GM23338 (cell line): ENCODE data around the gene PNPLA2. TPM values are rescaled to one million over a fixed set of nuclear protein-coding genes. Genes with fewer than 3 reads are reported as not detected.

Source experiments
- ATAC-seq: fragments of 200-7000 bp; cut with Tn5 transposase; 3 replicates; pipeline ENCODE4 v1.9.1; 2020
- DNase-seq: peaks from one replicate; pipeline ENCODE4 v3.0.0-alpha.2; 2015; ENCODE audit warnings: low spot score
- H2AFZ ChIP-seq: fragments of 200-600 bp; sonication (generic); 2 replicates; pipeline ENCODE4 v1.8.0; 2016; ENCODE audit warnings: antibody characterized with exemption, mild to moderate bottlenecking, moderate library complexity
- H3F3A ChIP-seq: fragments of 200-600 bp; sonication (generic); replicated peaks from 2 replicates; pipeline ENCODE4 v1.8.0; 2017; ENCODE audit warnings: antibody characterized with exemption, mixed run types, low read depth
- H3K27ac ChIP-seq: fragments of 200-600 bp; sonication (generic); 2 replicates; pipeline ENCODE4 v1.6.1; 2016; ENCODE audit warnings: low read depth
- H3K27me3 ChIP-seq: fragments of 200-600 bp; sonication (generic); 2 replicates; pipeline ENCODE4 v1.8.0; 2016; ENCODE audit warnings: mild to moderate bottlenecking, mixed run types, moderate library complexity; ENCODE audit not compliant: insufficient read depth
- H3K36me3 ChIP-seq: fragments of 200-600 bp; sonication (generic); 2 replicates; pipeline ENCODE4 v1.8.0; 2016; ENCODE audit warnings: mild to moderate bottlenecking; ENCODE audit not compliant: insufficient read depth
- H3K4me1 ChIP-seq: fragments of 200-600 bp; sonication (generic); 2 replicates; pipeline ENCODE4 v1.8.0; 2016; ENCODE audit warnings: mild to moderate bottlenecking, moderate library complexity; ENCODE audit not compliant: insufficient read depth
- H3K4me2 ChIP-seq: fragments of 200-600 bp; sonication (generic); 2 replicates; pipeline ENCODE4 v1.7.1; 2017; ENCODE audit warnings: mixed run types
- H3K4me3 ChIP-seq: fragments of 200-600 bp; sonication (generic); 2 replicates; pipeline ENCODE4 v1.6.1; 2016; ENCODE audit warnings: mixed run types
- H3K79me2 ChIP-seq: fragments of 200-600 bp; sonication (generic); replicated peaks from 2 replicates; pipeline ENCODE4 v1.8.0; 2017; ENCODE audit warnings: mild to moderate bottlenecking; ENCODE audit not compliant: insufficient read depth
- H3K9me2 ChIP-seq: fragments of 200-600 bp; sonication (generic); 2 replicates; pipeline ENCODE4 v1.8.0; 2017; ENCODE audit not compliant: insufficient read depth
- H4K20me1 ChIP-seq: fragments of 200-600 bp; sonication (generic); replicated peaks from 2 replicates; pipeline ENCODE4 v1.8.0; 2017; ENCODE audit warnings: mild to moderate bottlenecking; ENCODE audit not compliant: insufficient read depth
- H3K27ac Mint-ChIP-seq: 2 replicates; pipeline ENCODE4 v1.8.0; 2020; ENCODE audit warnings: inconsistent platforms, mild to moderate bottlenecking, moderate library complexity, mixed read lengths
- H3K27me3 Mint-ChIP-seq: 3 replicates; pipeline ENCODE4 v1.8.0; 2022; ENCODE audit warnings: low read depth, mild to moderate bottlenecking, moderate library complexity, mixed read lengths, inconsistent platforms; ENCODE audit not compliant: insufficient read depth, poor library complexity
- H3K36me3 Mint-ChIP-seq: 3 replicates; pipeline ENCODE4 v1.8.0; 2021; ENCODE audit warnings: low read depth, mild to moderate bottlenecking, inconsistent platforms, moderate library complexity, mixed read lengths
- H3K4me1 Mint-ChIP-seq: 3 replicates; pipeline ENCODE4 v1.8.0; 2020; ENCODE audit warnings: mild to moderate bottlenecking, inconsistent platforms, mixed read lengths
- H3K4me3 Mint-ChIP-seq: 3 replicates; pipeline ENCODE4 v1.8.0; 2021; ENCODE audit warnings: moderate library complexity, mild to moderate bottlenecking, inconsistent platforms, mixed read lengths
- H3K9me3 Mint-ChIP-seq: 3 replicates; pipeline ENCODE4 v1.8.0; 2020; ENCODE audit warnings: moderate library complexity, mild to moderate bottlenecking, inconsistent platforms, mixed read lengths
- CREB1 ChIP-seq: fragments of 250-450 bp; sonication (Bioruptor Pico); IDR thresholded peaks from 2 replicates; pipeline ENCODE4 v1.5.0; 2020; ENCODE audit warnings: low read depth, mild to moderate bottlenecking, moderate library complexity
- JUNB ChIP-seq: IDR thresholded peaks from one replicate; pipeline ENCODE4 v1.6.1; 2016; ENCODE audit warnings: antibody characterized with exemption; ENCODE audit not compliant: unreplicated experiment
- POLR2AphosphoS5 ChIP-seq: IDR thresholded peaks from 2 replicates; pipeline ENCODE4 v1.6.1; 2016; ENCODE audit warnings: antibody characterized with exemption, low read depth
- REST ChIP-seq: IDR thresholded peaks from one replicate; pipeline ENCODE4 v1.6.1; 2018; ENCODE audit warnings: antibody characterized with exemption; ENCODE audit not compliant: unreplicated experiment
- ZNF462 ChIP-seq: fragments of 250-450 bp; sonication (Bioruptor Pico); IDR thresholded peaks from 2 replicates; pipeline ENCODE4 v1.5.0; 2020; ENCODE audit warnings: mild to moderate bottlenecking, moderate library complexity
- polyA plus RNA-seq: library from polyadenylated mRNA; unstranded; fragments of >200 nt; fragmentation: Nextera tagmentation; extraction: Ambion mirVana; gene quantifications from 2 replicates; pipeline ENCODE4 v1.2.1, GENCODE V29; 2016
- total RNA-seq: library from RNA; depleted of rRNA; stranded (reverse); fragments of >200 nt; shearing (Covaris generic); gene quantifications from 2 replicates; pipeline ENCODE4 v1.2.3, GENCODE V29; 2014
- TF ChIP-seq, protein P1 (sequence below), 2 experiments: fragments of 200-600 bp in 1 of 2; sonication (generic) in 1 of 2; conservative IDR thresholded peaks; 2 replicates each; pipeline versions ENCODE4 v1.5.1 to v1.6.1; 2016 to 2017; ENCODE audit warnings: antibody characterized with exemption in 2 of 2, low read depth in 2 of 2, mild to moderate bottlenecking in 2 of 2, moderate library complexity in 1 of 2

Gene PNPLA2
- total and polyA plus RNA-seq, 2 experiments from 2014 or later = 31.1 to 45.6 TPM

DNA sequence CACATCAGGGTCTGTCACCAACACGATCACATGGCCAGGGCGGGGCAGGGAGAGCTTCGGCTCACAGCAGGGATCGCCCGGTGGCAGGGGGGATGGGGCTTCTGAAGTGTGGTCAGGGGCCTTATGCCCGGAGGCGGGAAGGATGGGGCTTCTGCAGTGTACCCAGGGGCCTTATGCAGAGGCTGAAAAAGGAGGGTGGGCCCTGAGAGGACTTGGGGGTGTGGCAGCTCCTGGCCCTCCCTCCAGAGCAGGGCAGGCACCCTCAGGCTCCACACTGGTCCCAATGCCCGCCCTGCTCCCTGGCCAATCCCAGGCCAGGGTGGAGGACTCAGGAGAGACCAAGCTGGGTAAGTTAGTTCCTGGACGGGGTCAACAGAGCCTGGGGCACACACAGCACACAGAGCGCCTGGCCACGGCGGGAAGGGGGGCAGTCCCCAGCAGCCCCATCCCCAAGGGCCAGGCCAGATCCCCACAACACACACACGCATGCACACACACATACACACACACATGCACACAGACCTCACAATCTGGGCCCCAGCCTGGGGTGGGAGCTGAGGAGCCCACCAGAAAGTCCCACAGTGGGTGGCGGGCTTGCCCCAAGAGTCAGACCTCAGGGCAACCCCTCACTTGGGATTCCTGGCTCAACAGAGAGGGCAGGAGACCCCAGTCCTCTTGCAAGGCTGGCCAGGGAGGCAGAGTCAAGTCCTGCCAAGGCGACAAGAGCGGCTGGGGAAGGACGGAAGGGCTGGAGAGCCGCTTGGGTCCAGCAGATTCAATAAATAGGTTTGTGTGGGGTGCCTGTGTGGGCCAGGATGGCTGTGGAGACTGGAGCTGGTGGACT lies 27.8 kb upstream of the PNPLA2 start:
- Histone ChIP-seq H4K20me1 (peaks cover 3% of the 10 kb centered on the region; the same call in 1 of the 2 replicates), H3K9me2 (no peaks in the 10 kb centered on the region), H2AFZ (no peak overlapping the region), H3K27me3 (no peaks in the 10 kb centered on the region), H3K27ac (0 out of 2 replicates have a peak overlapping the region, but pooled peaks have one; percentile 26), H3K79me2 (no peaks in the 10 kb centered on the region), H3K36me3 (no peaks in the 10 kb centered on the region), H3F3A (peaks cover 13% of the 10 kb centered on the region), H3K4me2 (peak overlapping the region; percentile 83), H3K4me1 (peaks cover 15% of the 10 kb centered on the region; the same call in 1 of the 2 replicates), H3K4me3 (peak overlapping the region; percentile 51)
- Mint-ChIP-seq H3K9me3 (no peaks in the 10 kb centered on the region), H3K27me3 (peaks cover 14% of the 10 kb centered on the region), H3K27ac (no peak overlapping the region), H3K4me3 (peak overlapping the region; percentile 27; the same call in 2 of the 3 replicates), H3K36me3 (peaks cover 6% of the 10 kb centered on the region; the same call in 1 of the 3 replicates), H3K4me1 (peaks cover 24% of the 10 kb centered on the region)
- DNase-seq = peak; percentile 86
- TF ChIP-seq CREB1 (CRISPR knock-in tag) (no peak), POLR2AphosphoS5 (peak; percentile 48)
- ATAC-seq = peak; percentile 82

DNA sequence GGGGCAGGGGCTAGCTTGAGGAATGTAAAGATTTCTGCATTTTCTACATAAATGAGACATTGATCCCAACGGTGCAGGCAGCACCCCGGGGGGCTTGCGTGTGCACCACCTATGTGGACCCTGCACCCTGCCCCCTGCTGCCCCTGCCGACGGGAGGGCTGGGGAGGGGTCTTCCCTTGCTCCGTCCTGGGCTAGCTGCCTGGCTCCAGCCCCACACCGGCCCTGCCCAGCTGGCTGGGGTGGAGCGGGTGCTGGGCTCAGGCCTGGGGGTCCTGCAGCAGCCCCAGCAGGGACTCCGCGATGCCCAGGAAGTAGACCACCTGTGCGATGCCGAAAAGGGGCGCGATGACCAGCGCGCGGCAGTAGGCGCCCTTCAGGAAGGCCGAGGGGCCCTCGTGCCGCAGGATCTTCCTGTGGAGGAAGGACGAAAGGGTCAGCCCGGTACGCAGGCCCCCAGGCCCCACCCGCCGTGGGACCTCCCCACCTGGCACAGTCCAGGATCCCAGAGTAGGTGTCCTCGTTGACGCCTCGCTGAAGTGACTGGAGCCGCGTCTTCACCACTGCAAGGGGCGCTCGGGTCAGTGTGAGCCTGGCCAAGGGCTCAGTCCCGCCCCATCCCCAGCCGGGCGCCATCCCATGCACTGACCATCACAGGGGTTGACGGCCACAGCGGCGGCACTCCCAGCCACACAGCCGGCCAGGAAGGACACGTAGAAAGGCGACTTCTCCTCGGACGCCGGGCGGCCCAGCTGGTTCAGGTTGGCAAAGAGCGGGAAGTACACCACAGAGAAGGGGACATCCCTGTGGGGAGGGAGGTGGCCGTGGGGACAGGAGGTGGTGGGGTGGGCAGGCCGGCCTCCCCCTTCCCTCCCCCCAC lies 26.8 kb upstream of the PNPLA2 start:
- no peak overlapping the region for H3K4me3 Mint-ChIP-seq
- TF ChIP-seq REST = no peak
- no peak for TF ChIP-seq POLR2AphosphoS5
- TF ChIP-seq, protein P1, sequence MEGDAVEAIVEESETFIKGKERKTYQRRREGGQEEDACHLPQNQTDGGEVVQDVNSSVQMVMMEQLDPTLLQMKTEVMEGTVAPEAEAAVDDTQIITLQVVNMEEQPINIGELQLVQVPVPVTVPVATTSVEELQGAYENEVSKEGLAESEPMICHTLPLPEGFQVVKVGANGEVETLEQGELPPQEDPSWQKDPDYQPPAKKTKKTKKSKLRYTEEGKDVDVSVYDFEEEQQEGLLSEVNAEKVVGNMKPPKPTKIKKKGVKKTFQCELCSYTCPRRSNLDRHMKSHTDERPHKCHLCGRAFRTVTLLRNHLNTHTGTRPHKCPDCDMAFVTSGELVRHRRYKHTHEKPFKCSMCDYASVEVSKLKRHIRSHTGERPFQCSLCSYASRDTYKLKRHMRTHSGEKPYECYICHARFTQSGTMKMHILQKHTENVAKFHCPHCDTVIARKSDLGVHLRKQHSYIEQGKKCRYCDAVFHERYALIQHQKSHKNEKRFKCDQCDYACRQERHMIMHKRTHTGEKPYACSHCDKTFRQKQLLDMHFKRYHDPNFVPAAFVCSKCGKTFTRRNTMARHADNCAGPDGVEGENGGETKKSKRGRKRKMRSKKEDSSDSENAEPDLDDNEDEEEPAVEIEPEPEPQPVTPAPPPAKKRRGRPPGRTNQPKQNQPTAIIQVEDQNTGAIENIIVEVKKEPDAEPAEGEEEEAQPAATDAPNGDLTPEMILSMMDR (conservative IDR thresholded peaks at IDR 0.05; ENCODE audit: low read depth in 2 of 2) = no peak
- no peak for TF ChIP-seq ZNF462 (CRISPR knock-in tag)
- TF ChIP-seq JUNB = no peak

More for the DNA sequence above, 26.8 kb upstream of the PNPLA2 start:
- Mint-ChIP-seq H3K27me3 (peaks cover 15% of the 10 kb centered on the region), H3K27ac (no peak overlapping the region), H3K4me1 (peaks cover 30% of the 10 kb centered on the region), H3K36me3 (peaks cover 6% of the 10 kb centered on the region; the same call in 1 of the 3 replicates), H3K9me3 (no peaks in the 10 kb centered on the region)
- Histone ChIP-seq H3F3A (peaks cover 10% of the 10 kb centered on the region), H3K27ac (no peak overlapping the region), H3K4me2 (no peak overlapping the region), H3K4me1 (peaks cover 21% of the 10 kb centered on the region; the same call in 1 of the 2 replicates), H3K4me3 (no peak overlapping the region), H3K36me3 (no peaks in the 10 kb centered on the region), H3K27me3 (no peaks in the 10 kb centered on the region), H3K79me2 (no peaks in the 10 kb centered on the region; the same call in 1 of the 2 replicates), H2AFZ (no peak overlapping the region), H4K20me1 (peaks cover 3% of the 10 kb centered on the region; the same call in 1 of the 2 replicates), H3K9me2 (no peaks in the 10 kb centered on the region)
- DNase-seq (no peak), ATAC-seq (no peak)
